Ectodermal cell (in vitro differentiated cells): ENCODE data around the gene TEX2.
"Not testable (repeated sequence)": the region's sequence is repeated elsewhere in the genome, so short reads cannot be mapped to it uniquely, and the experiment has no call there.

Experiments
- H3K27ac ChIP-seq: 2 replicates; pipeline ENCODE4 v1.7.0; 2013; ENCODE audit warnings: mild to moderate bottlenecking, low read depth, low read length; ENCODE audit not compliant: insufficient read depth, poor library complexity, severe bottlenecking
- H3K27me3 ChIP-seq: 2 replicates; pipeline ENCODE4 v1.7.0; 2013; ENCODE audit warnings: mild to moderate bottlenecking, low read length; ENCODE audit not compliant: insufficient read depth, control insufficient read depth, poor library complexity, severe bottlenecking
- H3K36me3 ChIP-seq: one replicate; pipeline ENCODE4 v1.7.0; 2013; ENCODE audit warnings: low read length; ENCODE audit not compliant: control insufficient read depth, insufficient read depth
- H3K4me1 ChIP-seq: one replicate; pipeline ENCODE4 v1.7.0; 2013; ENCODE audit warnings: low read length; ENCODE audit not compliant: control insufficient read depth, insufficient read depth
- H3K4me3 ChIP-seq: 2 replicates; pipeline ENCODE4 v1.7.0; 2013; ENCODE audit warnings: low read depth, low read length, control low read depth; ENCODE audit not compliant: insufficient read depth
- H3K9me3 ChIP-seq: 2 replicates; pipeline ENCODE4 v1.7.0; 2013; ENCODE audit warnings: mild to moderate bottlenecking, low read length, moderate library complexity; ENCODE audit not compliant: control insufficient read depth
- WGBS, 2 experiments: methylation state at CpG; one replicate each; pipeline ENCODE4 v1.1.7; 2013; ENCODE audit warnings: missing lambda C conversion rate in 2 of 2; 5-methylcytosine and 5-hydroxymethylcytosine counted together

The TEX2 gene

GRCh38 chr17:64240261-64240740, 22.8 kb downstream of the TEX2 start:
- H3K27ac ChIP-seq = peak overlapping the region; percentile 18
- H3K4me1 ChIP-seq = peaks cover 20% of the 10 kb centered on the region
- H3K27me3 ChIP-seq = no peaks in the 10 kb centered on the region
- H3K4me3 ChIP-seq = no peak overlapping the region
- no peaks in the 10 kb centered on the region for H3K36me3 ChIP-seq
- 69 to 76% methylated on average over 5 of the region's 5 CpGs for WGBS, 2 experiments
- no peaks in the 10 kb centered on the region for H3K9me3 ChIP-seq

- H3K9me3 ChIP-seq, H3K4me3 ChIP-seq, H3K27ac ChIP-seq, H3K27me3 ChIP-seq, H3K36me3 ChIP-seq: not testable (repeated sequence)
- 26 to 31% methylated on average over 4 of the region's 4 CpGs for WGBS, 2 experiments
- peaks cover 17% of the 10 kb centered on the region for H3K4me1 ChIP-seq
These were observed 24.6 kb downstream of the TEX2 start for GRCh38 chr17:64238449-64238848.

DNA sequence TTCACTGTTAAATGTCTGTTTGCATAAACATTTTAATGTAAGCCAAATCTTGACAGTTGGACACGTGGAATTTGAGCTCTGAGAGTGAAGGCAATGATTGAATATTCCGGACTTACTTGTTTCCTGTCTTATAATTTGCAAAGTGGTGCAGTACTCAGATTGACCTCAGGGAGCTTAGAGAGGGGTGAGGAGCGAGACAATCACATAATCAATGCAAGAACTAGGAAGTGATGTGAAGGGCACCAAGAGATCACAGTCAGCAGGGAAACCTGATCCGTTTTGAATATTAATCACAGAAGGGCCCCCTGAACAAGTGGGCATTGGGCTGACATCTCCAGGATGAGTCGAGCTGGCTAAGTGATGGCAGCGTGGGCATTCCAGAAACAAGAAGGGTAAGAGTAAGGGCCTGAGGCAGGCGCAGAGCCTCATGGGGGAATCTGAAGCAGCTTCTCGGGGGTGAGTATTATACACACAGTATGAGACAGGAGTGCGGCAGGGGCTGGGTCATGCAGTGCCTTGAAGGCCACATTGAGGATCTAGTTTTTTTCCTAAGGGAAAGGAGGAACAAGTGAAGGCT, 26.1 kb downstream of the TEX2 start:
- 83 to 86% methylated on average over 9 of the region's 9 CpGs for WGBS, 2 experiments
- Histone ChIP-seq H3K4me3 (no peak overlapping the region), H3K27ac (no peak overlapping the region), H3K27me3 (no peaks in the 10 kb centered on the region), H3K36me3 (no peaks in the 10 kb centered on the region), H3K4me1 (peaks cover 17% of the 10 kb centered on the region), H3K9me3 (no peaks in the 10 kb centered on the region)

DNA sequence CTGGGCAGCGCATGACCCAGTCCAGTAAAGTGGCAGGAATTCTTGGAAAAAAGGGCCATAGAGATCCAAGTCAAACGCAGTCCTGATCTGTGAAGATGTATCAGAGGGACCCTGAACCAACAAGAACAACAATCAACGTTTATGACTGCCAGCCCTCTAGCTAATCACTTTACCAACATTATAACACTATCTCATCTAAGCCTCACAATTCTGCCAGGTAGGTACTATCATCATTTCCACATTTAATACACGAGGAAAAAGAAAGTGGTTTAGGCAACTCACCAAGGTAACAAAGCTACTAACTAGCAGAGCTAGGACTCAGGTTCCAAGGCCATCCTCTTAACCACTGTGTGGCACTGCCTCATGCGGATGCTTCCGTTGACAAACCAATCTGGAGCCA, 28.1 kb downstream of the TEX2 start:
- no peaks in the 10 kb centered on the region for H3K36me3 ChIP-seq
- H3K27ac ChIP-seq = no peak overlapping the region
- peaks cover 5% of the 10 kb centered on the region for H3K4me1 ChIP-seq
- 92% methylated on average over 6 of the region's 6 CpGs for WGBS, 2 experiments
- no peaks in the 10 kb centered on the region for H3K9me3 ChIP-seq
- H3K27me3 ChIP-seq = no peaks in the 10 kb centered on the region
- no peak overlapping the region for H3K4me3 ChIP-seq

- H3K9me3 ChIP-seq = no peaks in the 10 kb centered on the region
- no peaks in the 10 kb centered on the region for H3K36me3 ChIP-seq
- 88 to 92% methylated on average over 2 of the region's 2 CpGs for WGBS, 2 experiments
- no peaks in the 10 kb centered on the region for H3K27me3 ChIP-seq
- no peaks in the 10 kb centered on the region for H3K4me1 ChIP-seq
- H3K4me3 ChIP-seq = no peak overlapping the region
- H3K27ac ChIP-seq = no peak overlapping the region
These were observed 30.4 kb downstream of the TEX2 start for GRCh38 chr17:64232466-64233262.

DNA sequence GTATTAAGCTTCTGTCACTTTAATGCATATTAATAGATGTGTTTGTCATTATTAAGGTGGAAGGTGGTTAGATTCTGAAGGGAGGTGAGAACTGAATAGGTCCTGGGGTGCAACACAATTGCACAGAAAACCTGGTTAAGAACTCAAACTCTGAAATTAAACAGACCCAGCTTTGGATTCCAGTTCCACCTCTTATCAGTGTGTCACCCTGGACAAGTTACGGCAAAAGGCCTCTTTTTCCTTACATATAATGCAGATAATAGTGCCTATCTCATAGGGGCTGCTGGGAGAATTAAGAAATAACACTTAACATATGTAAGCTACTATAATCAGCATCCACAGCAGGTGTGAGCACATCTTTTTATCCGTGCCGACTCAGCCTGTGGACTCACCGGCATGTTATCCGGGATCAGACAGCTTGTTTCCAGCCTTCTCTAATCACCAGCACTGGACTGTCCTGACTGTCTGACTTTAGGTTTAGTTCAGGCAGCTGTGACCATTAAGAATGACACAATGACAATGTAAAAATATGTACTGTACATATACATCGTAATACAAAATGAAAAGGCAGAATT, 31.4 kb downstream of the TEX2 start:
- H3K27ac ChIP-seq = no peak overlapping the region
- no peak overlapping the region for H3K4me3 ChIP-seq
- no peaks in the 10 kb centered on the region for H3K27me3 ChIP-seq
- H3K9me3 ChIP-seq = no peaks in the 10 kb centered on the region
- H3K36me3 ChIP-seq = no peaks in the 10 kb centered on the region
- WGBS, 2 experiments = 96% methylated on average over 5 to 6 of the region's 6 CpGs
- no peaks in the 10 kb centered on the region for H3K4me1 ChIP-seq

- 75 to 100% methylated on average over 1 of the region's 1 CpG for WGBS, 2 experiments
- no peaks in the 10 kb centered on the region for H3K9me3 ChIP-seq
- no peak overlapping the region for H3K27ac ChIP-seq
- H3K36me3 ChIP-seq = no peaks in the 10 kb centered on the region
- H3K4me1 ChIP-seq = no peaks in the 10 kb centered on the region
- H3K27me3 ChIP-seq = no peaks in the 10 kb centered on the region
- no peak overlapping the region for H3K4me3 ChIP-seq
These were observed 32.2 kb downstream of the TEX2 start for GRCh38 chr17:64230791-64231408.

GRCh38 chr17:64229815-64230728, 33.0 kb downstream of the TEX2 start:
- Histone ChIP-seq H3K4me3 (no peak overlapping the region), H3K27ac (no peak overlapping the region), H3K36me3 (no peaks in the 10 kb centered on the region), H3K9me3 (no peaks in the 10 kb centered on the region), H3K27me3 (no peaks in the 10 kb centered on the region), H3K4me1 (no peaks in the 10 kb centered on the region)
- 90 to 92% methylated on average over 7 to 8 of the region's 8 CpGs for WGBS, 2 experiments

DNA sequence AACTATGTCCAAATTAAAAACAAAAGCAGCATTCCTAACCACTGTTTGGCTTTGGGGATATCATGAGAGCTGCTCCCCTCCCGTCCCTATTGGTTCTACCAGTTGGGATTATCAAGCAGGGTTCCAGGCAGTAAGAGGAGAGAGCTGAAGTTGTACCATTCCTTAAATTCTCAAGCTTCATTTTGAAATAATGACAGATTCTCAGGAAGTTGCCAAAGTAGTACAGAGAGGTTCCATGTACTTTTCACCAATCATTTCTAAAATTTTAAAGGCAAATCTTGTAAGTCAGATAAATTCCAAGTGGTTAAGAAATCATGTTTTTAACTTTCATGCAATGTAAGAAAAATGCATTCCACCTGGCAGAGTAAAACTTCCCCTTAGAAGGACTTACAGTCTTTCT, 36.9 kb downstream of the TEX2 start:
- Histone ChIP-seq H3K4me3 (no peak overlapping the region), H3K4me1 (no peaks in the 10 kb centered on the region), H3K9me3 (no peaks in the 10 kb centered on the region), H3K27ac (no peak overlapping the region), H3K27me3 (no peaks in the 10 kb centered on the region), H3K36me3 (no peaks in the 10 kb centered on the region)
- 80 to 90% methylated on average over 1 of the region's 1 CpG for WGBS, 2 experiments
